ENCODE data around the gene TJAP1. TPM values are rescaled to one million over a fixed set of nuclear protein-coding genes. Genes with fewer than 3 reads are reported as not detected.
A peak's percentile ranks its signal among the peaks of the same experiment; 100 is the strongest.

TJAP1 gene
- total and polyA plus RNA-seq, 2 of the 8 experiments (the other 6 are each of a cell fraction or from before 2014, with no cell fraction given), result 30.7 to 40.4 TPM

- no peak overlapping the region for H2BK120ac ChIP-seq (replicated peaks; ENCODE audit: low read depth, low read length)
- peaks cover 9% of the 10 kb centered on the region; the same call in 1 of the 2 replicates for H3K23me2 ChIP-seq (ENCODE audit: low read depth, low read length)
- H4K8ac ChIP-seq (ENCODE audit: extremely low read depth, insufficient read depth, low read length), result peak overlapping the region; percentile 41; the same call in 1 of the 2 replicates
- no peak overlapping the region for H4K5ac ChIP-seq (ENCODE audit: insufficient read length, low read depth, low read length)
- H2BK20ac ChIP-seq (ENCODE audit: low read length), result no peak overlapping the region
- no peak overlapping the region for H2BK12ac ChIP-seq (ENCODE audit: low read depth, low read length)
- ChIA-PET POLR2A (ENCODE audit: partially characterized antibody) (interaction anchor here (0.6 to 4.3 kb wide), 5 partner anchors 11 to 53 kb away, joined by 3 to 43 read pairs (median 5); partner anchors contain the start of genes LRRC73 and TJAP1), CTCF (ENCODE audit: partially characterized antibody) (interaction anchor here (0.6 to 21.2 kb wide), 13 partner anchors 10 to 191 kb away, joined by 3 to 495 read pairs (median 6); partner anchors contain the start of gene LRRC73)
- no peak overlapping the region for H3K56ac ChIP-seq (replicated peaks; ENCODE audit: insufficient read length, low read depth, low read length)
- peak overlapping the region; percentile 19 to 63 (median 40) for H3K4me3 ChIP-seq (ENCODE audit: extremely low read depth in 1 of 4, insufficient read depth in 2 of 4, low read depth in 3 of 4, low read length in 4 of 4)
- H2AK5ac ChIP-seq (ENCODE audit: low read depth, low read length), result no peak overlapping the region
- no peak overlapping the region for H3K9ac ChIP-seq (replicated peaks in 1 of 4; ENCODE audit: extremely low read depth in 1 of 4, low read depth in 3 of 4, low read length in 3 of 4)
- H3K14ac ChIP-seq (ENCODE audit: insufficient read length), result no peak overlapping the region
- FAIRE-seq (no peak), DNase-seq (ENCODE audit: low read depth in 1 of 2, low spot score in 2 of 2) (peak in 1 of 2 experiments; percentile 58)
- H3K27me3 ChIP-seq (replicated peaks in 1 of 4; ENCODE audit: control insufficient read depth in 3 of 4, extremely low read depth in 1 of 4, insufficient read depth in 3 of 4, low read length in 3 of 4), result peaks cover 7 to 25% (median 19%) of the 10 kb centered on the region in 4 experiments
- H3K27ac ChIP-seq (ENCODE audit: low read depth, low read length), result no peak overlapping the region
- no peaks in the 10 kb centered on the region for H3K79me1 ChIP-seq (ENCODE audit: low read depth, low read length)
- H3K4ac ChIP-seq (replicated peaks; ENCODE audit: insufficient read length, low read depth, low read length), result no peak overlapping the region
- no peak overlapping the region for H3K23ac ChIP-seq (ENCODE audit: insufficient read length)
- WGBS, 2 experiments (ENCODE audit: extremely low coverage in 1 of 2, insufficient coverage in 1 of 2, insufficient read length in 1 of 2, insufficient replicate concordance in 2 of 2, low coverage in 1 of 2, low lambda C conversion rate in 2 of 2, missing lambda C conversion rate in 1 of 2), result 1% methylated on average over 35 of the region's 97 CpGs; no CpG with 5 or more reads in 1 of the 2 experiments
- H3K18ac ChIP-seq (ENCODE audit: extremely low read depth, low read length), result no peak overlapping the region
- H3K79me2 ChIP-seq (ENCODE audit: control insufficient read depth in 1 of 2, insufficient read depth in 2 of 2, low read length in 2 of 2), result no peaks in the 10 kb centered on the region
- H2BK15ac ChIP-seq (ENCODE audit: low read length), result no peak overlapping the region
- H3K36me3 ChIP-seq (ENCODE audit: control insufficient read depth in 2 of 4, insufficient read depth in 4 of 4, low read length in 3 of 4), result peaks cover 0 to 2% (median 0%) of the 10 kb centered on the region in 4 experiments; a peak in 3 of 8 replicates
- H2AFZ ChIP-seq (ENCODE audit: low read length), result no peak overlapping the region
- peaks cover 0 to 2% of the 10 kb centered on the region in 2 experiments for H4K20me1 ChIP-seq (replicated peaks in 1 of 2; ENCODE audit: control insufficient read depth in 1 of 2, insufficient read depth in 2 of 2, low read length in 2 of 2)
- no peaks in the 10 kb centered on the region for H3K9me3 ChIP-seq (ENCODE audit: insufficient read depth in 2 of 2, low read depth in 1 of 2, low read length in 1 of 2)
- H3K4me2 ChIP-seq (ENCODE audit: insufficient read depth in 1 of 2, low read depth in 2 of 2, low read length in 2 of 2), result peak overlapping the region; percentile 34 to 98
- no peak overlapping the region for H4K91ac ChIP-seq (replicated peaks; ENCODE audit: insufficient read length, low read length)
- peaks cover 0 to 4% (median 2%) of the 10 kb centered on the region in 4 experiments; a peak in 3 of 7 replicates for H3K4me1 ChIP-seq (replicated peaks in 1 of 4; ENCODE audit: control insufficient read depth in 3 of 4, insufficient read depth in 4 of 4, low read length in 3 of 4)
- no peak overlapping the region for H2BK5ac ChIP-seq (ENCODE audit: low read depth, low read length)
- no peak for TF ChIP-seq TEAD4 (IDR thresholded peaks at IDR 0.05; ENCODE audit: low read depth, low read length)
- no peak for TF ChIP-seq POLR2AphosphoS5 (IDR thresholded peaks at IDR 0.05; ENCODE audit: low read depth, low read length)
- TF ChIP-seq, protein P1, sequence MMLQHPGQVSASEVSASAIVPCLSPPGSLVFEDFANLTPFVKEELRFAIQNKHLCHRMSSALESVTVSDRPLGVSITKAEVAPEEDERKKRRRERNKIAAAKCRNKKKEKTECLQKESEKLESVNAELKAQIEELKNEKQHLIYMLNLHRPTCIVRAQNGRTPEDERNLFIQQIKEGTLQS (IDR thresholded peaks at IDR 0.05; ENCODE audit: insufficient read depth, low read depth, low read length), result no peak
- peak; percentile 52; the same call in 1 of the 2 replicates for TF ChIP-seq KDM1A (IDR thresholded peaks at IDR 0.05; ENCODE audit: borderline replicate concordance, low read length)
- peak in 1 of 2 experiments; percentile 72; a peak in 1 of 4 replicates for TF ChIP-seq HDAC2 (IDR thresholded peaks at IDR 0.05; ENCODE audit: borderline replicate concordance in 1 of 2, low read depth in 2 of 2, low read length in 2 of 2)
- TF ChIP-seq ASH2L (IDR thresholded peaks at IDR 0.05; ENCODE audit: low read length), result peak; percentile 35
- TF ChIP-seq SIN3A (conservative IDR thresholded peaks at IDR 0.05 in 1 of 2, IDR thresholded peaks at IDR 0.05 in 1 of 2; ENCODE audit: low read depth in 1 of 2, low read length in 2 of 2), result peak; percentile 76 to 89; a peak in 3 of 4 replicates
- TF ChIP-seq RBBP5 (IDR thresholded peaks at IDR 0.05; ENCODE audit: borderline replicate concordance, low read depth, low read length), result 0 out of 2 replicates have a peak, but pooled peaks have one; percentile 63
- TF ChIP-seq YY1 (IDR thresholded peaks at IDR 0.05; ENCODE audit: low read depth, low read length), result peak; percentile 28; the same call in 1 of the 2 replicates
Observed at GRCh38 chr6:43454696-43455530, 22.5 kb upstream of the TJAP1 start.

Measured in H1 (cell line).